GM12865 (cell line): Measurements from ENCODE around the gene MRPL41.
"Not testable (repeated sequence)": the region's sequence is repeated elsewhere in the genome, so short reads cannot be mapped to it uniquely, and the experiment has no call there.

Experiments
- DNase-seq: peaks from one replicate; pipeline ENCODE4 v3.0.0; 2010; ENCODE audit warnings: low read depth
- H3K4me3 ChIP-seq: 2 replicates; pipeline ENCODE4 v1.5.1; 2011; ENCODE audit warnings: mild to moderate bottlenecking, low read depth, low read length, control low read depth
- TF ChIP-seq, protein P1 (sequence below): IDR thresholded peaks from 2 replicates; pipeline ENCODE4 v1.5.1; 2011; ENCODE audit warnings: low read length, control low read depth, low read depth, inconsistent platforms; ENCODE audit not compliant: insufficient read depth; ENCODE audit errors: missing control alignments

Gene MRPL41

DNA sequence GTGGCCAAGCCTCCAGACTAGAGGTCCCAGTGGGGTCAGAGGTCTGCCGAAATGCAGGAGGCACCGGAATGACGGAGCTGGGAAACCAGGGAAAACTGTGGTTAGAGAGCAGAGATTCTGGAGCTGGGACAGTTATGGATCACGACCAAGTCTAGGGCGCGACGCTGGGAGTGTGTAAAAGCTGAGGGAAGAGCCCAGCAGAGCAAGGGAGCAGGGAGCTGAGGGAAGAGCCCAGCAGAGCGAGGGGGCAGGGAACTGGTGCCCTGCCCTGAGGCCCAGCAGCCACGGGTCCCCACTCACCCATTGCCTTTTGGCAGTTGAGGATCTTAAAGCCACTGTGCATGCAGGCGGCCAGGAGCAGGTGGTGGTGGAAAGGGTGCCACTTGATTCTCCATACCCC lies 12.5 kb downstream of the MRPL41 start:
- no peak overlapping the region for H3K4me3 ChIP-seq
- DNase-seq = no peak
- TF ChIP-seq, protein P1, sequence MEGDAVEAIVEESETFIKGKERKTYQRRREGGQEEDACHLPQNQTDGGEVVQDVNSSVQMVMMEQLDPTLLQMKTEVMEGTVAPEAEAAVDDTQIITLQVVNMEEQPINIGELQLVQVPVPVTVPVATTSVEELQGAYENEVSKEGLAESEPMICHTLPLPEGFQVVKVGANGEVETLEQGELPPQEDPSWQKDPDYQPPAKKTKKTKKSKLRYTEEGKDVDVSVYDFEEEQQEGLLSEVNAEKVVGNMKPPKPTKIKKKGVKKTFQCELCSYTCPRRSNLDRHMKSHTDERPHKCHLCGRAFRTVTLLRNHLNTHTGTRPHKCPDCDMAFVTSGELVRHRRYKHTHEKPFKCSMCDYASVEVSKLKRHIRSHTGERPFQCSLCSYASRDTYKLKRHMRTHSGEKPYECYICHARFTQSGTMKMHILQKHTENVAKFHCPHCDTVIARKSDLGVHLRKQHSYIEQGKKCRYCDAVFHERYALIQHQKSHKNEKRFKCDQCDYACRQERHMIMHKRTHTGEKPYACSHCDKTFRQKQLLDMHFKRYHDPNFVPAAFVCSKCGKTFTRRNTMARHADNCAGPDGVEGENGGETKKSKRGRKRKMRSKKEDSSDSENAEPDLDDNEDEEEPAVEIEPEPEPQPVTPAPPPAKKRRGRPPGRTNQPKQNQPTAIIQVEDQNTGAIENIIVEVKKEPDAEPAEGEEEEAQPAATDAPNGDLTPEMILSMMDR = no peak

DNA sequence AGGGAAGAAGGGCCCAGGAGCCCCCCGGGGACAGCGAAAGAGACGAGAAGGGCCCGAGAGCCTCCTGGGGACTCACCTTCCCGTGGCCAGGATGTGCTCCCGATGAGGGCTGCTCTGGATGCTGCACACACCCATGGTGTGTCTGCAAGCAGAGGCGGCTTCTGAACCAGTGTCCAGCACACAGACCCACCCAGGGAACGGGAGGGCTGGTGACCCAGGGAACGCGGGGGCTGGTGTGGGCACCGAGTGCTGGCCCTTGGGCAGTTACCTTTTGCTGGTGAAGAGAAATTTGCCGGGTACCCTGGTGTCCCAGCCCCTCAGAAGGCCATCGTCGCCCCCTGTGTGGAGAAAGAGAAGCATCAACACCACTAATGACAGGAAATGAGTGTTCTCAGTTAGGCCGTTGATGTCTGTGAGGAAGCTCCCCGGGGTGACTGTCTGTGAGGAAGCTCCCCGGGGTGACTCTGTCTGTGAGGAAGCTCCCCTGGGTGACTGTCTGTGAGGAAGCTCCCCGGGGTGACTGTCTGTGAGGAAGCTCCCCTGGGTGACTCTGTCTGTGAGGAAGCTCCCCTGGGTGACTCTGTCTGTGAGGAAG lies 13.2 kb downstream of the MRPL41 start:
- DNase-seq = no peak
- no peak overlapping the region for H3K4me3 ChIP-seq
- TF ChIP-seq, protein P1 = no peak

DNA sequence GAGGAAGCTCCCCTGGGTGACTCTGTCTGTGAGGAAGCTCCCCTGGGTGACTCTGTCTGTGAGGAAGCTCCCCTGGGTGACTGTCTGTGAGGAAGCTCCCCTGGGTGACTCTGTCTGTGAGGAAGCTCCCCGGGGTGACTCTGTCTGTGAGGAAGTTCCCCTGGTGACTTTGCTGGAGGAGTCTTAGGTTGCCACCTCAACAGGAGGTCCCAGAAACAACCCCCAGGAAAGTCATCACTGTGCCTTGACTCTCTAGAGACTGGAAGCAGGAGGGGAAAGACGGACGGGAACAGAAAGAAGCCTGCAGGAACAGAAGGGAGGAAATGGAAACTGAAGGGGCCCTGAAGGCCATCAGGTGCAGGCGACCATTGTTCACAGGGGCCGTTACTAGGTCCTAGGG lies 16.8 kb downstream of the MRPL41 start:
- H3K4me3 ChIP-seq, DNase-seq: not testable (repeated sequence)

DNA sequence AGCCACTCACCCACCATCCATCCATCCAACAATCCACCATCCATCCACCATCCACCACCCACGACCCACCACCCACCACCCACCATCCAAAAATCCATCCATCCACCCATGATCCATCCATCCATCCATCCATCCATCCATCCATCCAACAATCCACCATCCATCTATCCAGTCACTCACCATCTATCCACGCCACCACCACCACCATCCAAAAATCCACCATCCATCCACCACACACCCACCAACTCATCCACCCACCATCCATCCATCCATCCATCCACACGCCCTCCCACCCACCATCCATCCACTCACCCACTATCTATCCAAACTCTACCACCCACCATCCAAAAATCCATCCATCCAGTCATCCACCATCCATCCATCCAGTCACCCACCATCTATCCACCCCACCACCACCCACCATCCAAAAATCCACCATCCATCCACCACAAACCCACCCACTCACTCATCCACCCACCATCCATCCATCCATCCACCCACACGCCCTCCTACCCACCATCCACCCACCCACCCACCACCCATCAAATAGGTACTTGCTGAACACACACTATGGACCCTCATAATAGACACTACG lies 18.0 kb downstream of the MRPL41 start:
- H3K4me3 ChIP-seq = no peak overlapping the region
- TF ChIP-seq, protein P1 = no peak
- no peak for DNase-seq

DNA sequence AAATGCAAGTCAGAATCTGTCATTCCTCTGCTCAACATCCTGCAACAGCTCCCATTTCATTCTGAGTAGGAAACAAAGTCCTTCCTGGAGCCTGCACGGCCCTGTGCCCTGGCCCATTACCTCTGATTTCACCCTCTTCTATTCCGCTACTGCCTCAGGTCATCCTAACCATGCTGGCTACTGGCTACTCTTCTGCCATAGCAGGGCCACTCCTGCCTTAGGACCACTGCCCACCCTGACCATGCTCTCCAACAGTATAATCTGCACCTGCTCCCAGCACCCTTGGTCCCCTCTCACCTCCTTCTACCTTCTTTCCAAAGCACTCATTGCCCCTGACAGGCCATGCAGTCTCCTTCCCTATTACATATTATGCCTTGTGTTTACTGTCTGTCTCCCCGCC lies 18.9 kb downstream of the MRPL41 start:
- TF ChIP-seq, protein P1 = no peak
- no peak overlapping the region for H3K4me3 ChIP-seq
- no peak for DNase-seq

DNA sequence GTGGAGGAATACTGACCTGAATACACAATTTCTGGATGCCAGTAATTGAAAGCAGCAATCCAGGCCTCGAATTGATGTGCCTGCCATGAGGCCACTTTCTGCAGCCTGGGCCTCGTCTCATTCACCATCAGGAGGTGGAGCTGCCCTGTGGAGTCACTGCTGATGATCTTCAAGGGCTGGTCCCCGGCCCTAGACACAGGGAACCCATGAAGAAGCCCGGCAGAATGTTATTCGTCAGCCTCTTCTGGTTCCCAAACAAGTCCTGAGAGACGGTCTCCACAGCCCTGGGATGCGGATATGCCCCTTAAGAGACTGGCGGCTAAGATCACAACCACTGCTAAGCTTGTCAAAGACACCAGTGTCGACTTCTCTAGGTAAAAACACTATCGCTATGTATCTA lies 22.5 kb downstream of the MRPL41 start:
- DNase-seq = no peak
- H3K4me3 ChIP-seq = no peak overlapping the region
- TF ChIP-seq, protein P1 = no peak

DNA sequence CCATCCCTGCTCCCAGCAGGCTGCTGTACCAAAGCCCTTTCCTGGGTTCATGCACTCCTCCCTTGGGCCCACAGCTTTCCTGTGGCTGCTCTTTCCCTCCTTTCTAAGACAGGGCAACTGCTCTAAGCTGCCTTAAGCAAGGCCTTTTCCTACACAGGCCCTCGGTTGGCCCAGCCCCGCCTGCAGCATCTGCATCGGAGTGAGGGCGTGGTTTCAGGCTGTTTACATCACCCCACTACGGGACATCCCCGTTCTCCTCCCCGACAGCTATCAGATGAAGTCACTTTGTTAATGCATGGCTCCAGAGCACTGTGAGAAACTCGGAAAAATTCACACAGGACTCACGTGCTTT lies 23.7 kb downstream of the MRPL41 start:
- H3K4me3 ChIP-seq = no peak overlapping the region
- TF ChIP-seq, protein P1 = no peak
- no peak for DNase-seq
